LHCN-M2 (cell line): Measurements from ENCODE around the gene AFF1. TPM values are rescaled to one million over a fixed set of nuclear protein-coding genes. Genes with fewer than 3 reads are reported as not detected.
"Not testable (repeated sequence)": the region's sequence is repeated elsewhere in the genome, so short reads cannot be mapped to it uniquely, and the experiment has no call there.

Experiments
- DNase-seq: peaks from one replicate; pipeline ENCODE4 v3.0.0-alpha.2; 2012; ENCODE audit warnings: low read depth
- total RNA-seq: library from RNA; depleted of rRNA; stranded (reverse); fragments of >200 nt; gene quantifications from 2 replicates; pipeline ENCODE4 v1.2.3, GENCODE V29; 2014; rRNA removed

The AFF1 gene
- total RNA-seq, 1 experiment from 2014 or later = 7.1 TPM

DNA sequence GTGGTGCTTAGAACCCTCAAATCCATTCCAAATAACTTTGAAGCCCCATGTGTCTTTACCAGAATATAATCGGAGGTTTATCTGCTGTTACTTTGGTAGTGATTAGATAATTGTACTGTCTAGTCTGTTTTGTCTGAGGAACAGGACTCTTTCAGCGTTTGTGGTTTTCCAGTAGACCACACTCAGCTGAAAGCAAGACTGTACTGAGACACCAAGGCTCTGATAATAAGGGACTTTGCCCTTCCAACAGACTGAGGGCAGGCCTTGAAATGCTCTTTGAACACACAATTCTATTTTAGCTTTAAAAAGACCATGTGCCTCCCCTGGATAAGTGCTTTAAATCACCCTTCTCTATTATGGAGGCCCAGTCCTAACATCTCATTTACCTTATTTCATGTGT is 209.5 kb downstream of the AFF1 start:
- DNase-seq = no peak

DNA sequence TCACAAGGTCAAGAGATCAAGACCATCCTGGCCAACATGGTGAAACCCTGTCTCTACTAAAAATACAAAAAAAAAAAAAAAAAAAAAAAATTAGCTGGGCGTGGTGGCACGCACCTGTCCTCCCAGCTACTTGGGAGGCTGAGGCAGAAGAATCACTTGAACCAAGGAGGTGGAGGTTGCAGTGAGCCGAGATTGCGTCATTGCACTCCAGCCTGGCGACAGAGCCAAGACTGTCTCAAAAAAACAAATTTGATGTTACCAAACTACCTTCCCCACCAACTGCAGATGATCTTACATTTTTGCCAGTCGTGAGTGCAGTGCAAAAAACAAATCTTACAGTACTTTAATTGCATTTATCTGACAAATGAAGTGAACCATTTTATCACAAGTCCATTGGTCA is 211.1 kb downstream of the AFF1 start:
- DNase-seq = not testable (repeated sequence)

DNA sequence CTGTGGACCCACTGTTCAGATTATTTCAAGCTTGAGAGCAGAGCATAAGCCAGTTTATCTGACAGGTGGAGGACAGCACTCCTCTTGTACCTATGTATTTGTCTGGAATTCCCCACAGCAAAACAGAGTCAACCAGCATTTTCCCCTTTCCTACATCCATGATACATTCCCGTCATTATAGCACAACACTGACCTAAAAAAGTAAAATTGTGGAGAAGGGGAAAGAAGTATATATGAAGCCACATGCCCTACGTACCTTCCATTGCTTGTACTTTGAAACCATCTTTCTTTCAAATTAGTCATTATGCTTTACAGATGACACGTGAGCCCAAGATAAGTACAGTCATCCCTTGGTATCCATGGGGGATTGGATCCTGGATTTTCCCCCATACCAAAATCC is 212.3 kb downstream of the AFF1 start:
- DNase-seq = no peak

DNA sequence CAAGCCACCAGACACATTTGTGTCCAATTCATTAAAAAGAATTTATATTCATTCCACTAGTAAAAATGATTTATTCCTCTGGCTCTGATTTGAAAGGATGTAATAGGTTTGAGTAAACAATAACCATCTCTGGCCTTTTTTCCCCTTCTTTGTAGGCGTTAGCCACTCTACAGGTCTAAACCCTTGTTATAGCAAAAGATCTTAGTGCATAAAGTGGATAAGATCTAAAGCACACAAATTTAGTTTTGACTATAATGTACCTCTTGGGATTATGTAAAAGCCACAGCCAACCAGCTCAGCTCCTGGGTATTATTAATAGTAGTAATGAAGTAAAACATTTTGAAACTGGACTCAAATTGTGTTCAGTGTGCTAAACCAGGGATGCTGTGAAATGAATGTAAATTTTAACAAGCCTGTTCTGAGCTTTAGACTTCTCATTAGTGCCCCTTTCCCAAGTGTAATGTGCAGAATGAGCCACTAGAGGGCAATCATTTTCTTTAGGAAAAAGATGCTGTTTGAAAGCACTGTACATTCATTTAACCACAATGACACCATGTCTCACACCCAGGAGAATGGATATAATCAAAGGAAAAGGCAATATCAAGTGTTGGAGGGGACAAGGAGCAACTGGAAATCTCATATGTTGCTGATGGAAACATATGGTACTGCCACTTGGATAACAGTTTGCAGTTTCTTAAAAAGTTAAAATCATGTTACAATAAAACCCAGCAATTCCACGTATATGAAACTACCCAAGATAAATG is 215.9 kb downstream of the AFF1 start:
- DNase-seq = peak; percentile 72

DNA sequence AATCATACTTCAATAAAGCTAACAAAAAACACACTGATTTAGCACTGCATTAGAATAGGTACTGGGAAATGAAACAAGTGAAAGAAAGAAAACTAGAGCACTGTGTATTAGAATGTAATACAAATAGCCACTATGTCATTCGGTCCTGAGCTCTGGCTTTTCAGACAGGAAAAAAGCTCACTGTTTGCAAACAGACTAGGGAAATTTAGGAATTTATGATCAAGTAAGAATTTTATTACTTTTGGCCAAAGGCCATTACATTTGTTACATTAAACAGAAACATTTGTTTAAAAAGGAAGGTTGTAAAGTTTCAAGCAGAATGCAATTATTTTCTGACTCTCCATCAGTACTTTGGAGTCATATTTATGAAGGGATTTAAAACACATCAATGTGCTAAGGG is 216.9 kb downstream of the AFF1 start:
- no peak for DNase-seq

DNA sequence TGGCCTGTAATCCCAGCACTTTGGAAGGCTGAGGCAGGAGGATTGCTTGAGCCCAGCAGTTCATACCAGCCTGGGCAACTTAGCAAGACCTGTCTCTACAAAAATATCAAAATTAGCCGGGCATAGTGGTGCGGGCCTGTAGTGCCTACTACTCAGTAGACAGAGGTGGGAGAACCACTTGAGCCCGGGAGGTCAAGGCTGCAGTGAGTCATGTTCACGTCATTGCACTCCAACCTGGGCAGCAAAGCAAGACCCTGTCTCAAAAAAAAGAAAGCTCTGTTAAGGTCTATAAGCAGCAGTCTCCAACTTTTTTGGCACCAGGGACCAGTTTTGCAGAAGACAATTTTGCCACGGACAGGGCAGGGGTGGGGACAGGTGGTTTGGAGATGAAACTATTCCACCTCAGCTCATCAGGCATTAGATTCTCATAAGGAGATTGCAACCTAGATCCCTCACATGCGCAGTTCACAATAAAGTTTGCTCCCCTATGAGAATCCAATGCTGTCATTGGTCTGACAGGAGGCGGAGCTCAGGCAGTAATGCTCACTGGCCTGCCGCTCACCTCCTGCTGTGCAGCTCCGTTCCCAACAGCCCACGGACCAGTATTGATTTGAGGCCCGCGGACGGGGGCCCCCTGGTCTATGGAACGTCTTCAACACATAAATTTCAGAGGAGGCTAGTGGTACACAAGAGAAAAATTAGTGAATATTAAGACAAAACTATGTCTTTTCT is 217.7 kb downstream of the AFF1 start:
- DNase-seq = no peak

DNA sequence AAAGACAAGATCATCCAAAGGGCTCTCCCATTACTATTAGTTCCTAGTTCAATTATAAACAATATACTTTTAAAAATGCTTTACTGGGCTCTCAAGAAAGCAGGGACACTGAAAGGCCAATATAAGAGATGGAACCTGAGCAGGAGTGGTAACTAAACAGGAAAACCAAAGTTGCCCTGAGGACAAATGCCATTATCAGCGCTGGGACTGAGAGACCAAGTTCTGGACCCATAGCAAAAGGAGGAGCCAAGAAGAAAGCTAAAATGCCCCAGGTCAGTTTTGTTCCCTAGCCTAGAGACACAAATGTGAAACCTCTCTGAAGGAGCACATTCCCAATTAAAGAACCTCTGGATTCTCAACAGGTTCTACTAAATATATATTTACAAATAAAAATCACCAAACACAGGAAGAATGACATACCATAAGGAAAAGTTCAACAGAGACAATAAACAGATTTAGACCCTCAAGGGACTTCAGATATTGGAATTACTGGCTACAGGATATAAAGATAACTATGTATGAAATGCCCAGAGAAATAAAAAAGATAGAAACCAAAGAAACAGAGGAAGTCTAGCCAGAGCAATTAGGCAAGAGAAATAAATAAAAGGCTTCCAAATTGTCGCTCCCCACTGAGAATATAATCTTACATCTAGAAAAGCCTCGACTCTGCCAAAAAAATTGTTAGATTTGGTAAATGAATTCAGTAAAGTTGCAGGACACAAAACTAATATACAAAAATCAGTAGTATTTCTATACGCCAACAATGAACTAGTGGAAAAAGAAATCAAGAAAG is 218.5 kb downstream of the AFF1 start:
- no peak for DNase-seq

DNA sequence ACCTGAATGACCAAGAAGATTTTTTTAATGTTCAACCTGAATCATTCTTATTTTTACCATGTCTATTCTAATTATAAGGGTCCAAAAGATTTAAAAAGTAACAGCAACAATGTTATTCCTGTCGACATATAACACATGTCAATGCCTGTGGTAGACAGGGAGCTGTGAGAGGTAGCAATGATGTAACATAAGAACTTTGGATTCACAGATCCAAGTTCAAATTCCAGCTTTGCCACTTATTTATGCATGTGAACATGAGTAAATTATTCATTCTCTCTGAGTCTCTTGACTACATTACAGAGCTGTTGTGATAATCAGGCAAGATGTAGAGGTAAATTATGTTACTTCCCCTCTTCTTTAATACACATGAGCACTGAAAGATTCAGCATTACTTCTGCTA is 231.1 kb downstream of the AFF1 start:
- DNase-seq = no peak

DNA sequence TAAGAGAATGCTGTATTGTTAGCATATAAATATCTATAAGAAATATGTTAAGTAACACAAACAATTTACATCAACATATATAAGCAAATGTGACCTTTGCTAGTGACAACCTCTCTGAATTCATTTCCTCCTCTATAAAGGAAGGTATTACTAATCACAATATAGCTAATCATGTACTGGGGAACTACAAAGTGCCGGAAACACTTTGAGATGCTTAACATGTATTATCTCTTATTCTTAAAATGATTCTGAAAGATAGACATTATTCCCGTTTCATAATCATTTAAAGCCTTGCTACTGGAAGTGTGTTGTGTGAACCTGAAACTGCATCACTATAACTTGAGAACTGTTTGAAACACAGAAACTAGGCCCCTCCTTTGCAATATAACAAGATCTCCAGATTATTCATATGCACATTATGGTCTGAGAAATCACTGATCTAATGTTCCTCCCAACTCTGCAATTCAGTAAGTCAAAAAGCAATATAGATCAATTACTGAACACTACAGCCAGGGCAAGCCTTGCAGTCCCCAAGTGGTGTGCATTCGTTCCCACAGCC is 231.6 kb downstream of the AFF1 start:
- DNase-seq = no peak

DNA sequence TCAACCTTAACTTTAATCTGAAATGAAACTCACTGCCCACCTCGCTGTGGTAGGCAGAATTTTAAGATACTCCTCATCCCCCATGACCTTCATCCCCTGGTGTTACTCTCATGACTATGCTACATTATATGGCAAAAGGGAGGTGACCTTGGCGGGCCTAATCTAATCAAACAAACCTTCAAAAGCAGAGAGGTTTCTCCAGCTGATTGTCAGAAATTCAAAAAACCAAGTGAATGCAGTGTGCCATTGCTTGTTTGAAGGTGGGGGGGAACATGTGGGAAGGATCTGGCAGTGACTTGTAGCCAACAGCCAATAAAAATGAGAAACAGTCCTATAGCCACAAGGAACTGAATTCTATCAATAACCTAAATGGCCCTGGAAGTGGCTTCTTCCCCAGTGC is 237.1 kb downstream of the AFF1 start:
- DNase-seq = no peak

DNA sequence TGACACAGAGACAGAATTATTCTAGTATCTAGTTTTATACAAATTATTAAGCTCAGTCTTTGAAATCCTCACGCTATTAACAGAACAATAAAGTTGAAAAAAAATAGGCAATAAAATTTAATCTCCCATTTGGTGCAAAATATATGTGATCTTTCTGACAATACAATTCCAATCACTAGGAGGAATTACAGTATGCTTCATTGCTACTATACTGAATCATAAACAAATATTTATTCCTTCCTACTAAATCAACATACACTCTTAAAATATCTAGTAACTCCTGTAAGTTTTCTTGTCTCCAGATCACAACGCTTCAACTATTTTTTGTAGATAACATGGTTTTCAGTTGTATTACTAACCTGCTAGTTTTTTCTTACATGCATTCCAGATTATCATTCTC is 239.9 kb downstream of the AFF1 start:
- no peak for DNase-seq

DNA sequence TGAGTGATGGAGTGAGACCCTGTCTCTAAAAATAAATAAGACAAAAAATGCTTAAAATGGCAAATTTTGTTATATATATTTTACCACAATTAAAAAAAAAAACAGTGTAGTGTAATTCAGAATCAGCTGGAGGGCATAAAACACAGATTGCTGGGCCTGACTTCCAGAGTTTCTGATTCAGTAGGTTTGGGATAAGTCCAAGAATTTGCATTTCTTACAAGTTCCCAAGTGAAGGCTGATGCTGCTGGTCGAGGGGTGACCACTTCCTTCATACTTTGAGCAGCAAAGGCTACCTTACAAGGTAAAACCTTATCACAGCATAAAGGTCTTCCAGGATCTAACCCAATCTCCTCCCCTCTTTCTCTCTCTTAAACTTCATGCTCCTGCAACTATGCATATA is 244.9 kb downstream of the AFF1 start:
- DNase-seq = no peak

DNA sequence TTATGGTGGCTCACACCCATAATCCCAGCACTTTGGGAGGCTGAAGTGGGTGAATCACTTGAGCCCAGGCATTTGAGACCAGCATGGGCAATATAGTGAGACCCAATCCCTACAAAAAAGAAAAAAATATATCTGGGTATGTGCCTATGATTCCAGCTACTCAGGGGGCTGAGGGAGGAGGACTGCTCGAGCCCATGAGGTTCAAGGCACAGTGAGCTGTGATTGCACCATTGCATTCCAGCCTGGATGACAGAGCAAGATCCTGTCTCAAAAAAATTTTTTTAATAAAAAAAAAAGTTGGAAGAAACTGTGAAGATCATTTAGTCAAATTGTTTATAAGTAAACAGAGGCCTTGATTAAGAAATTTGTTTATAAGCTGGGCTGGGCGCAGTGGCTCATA is 246.0 kb downstream of the AFF1 start:
- no peak for DNase-seq

DNA sequence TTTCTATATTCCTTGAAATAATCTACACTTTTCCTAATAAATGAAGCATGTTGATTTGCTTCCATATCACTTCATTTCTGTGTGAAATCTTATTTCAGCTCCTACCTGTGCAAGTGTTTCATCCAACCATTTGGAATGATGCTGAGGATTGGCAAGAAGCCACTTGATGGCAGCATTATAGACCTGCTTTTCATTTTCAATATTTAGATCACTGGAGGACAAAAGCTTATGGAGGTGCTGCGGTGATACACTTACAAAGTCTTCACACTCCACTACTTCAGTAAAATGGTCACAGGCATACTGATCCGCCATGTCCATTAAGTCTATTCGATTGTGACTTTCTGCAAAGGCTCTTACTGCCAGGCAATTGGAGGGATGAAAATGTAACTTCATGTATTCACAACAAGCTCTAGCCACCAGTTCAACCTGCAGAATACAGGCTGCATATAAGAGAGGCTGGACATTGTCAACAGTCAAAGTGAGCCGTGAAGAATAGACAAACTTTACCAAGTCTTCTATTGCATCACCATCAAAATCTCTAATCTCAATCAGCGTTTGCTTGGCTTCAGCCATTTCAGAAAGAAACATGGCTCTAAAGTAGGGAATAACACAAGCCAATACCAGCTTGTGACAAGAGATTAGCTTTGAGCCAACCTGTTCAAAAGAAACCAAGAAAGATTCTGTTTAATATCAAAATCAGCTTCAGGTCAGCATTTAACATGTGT is 250.5 kb downstream of the AFF1 start:
- DNase-seq = no peak

- DNase-seq = peak; percentile 27
These were observed 253.2 kb downstream of the AFF1 start for GRCh38 chr4:87188048-87188447.

GRCh38 chr4:87188932-87189331 is 254.1 kb downstream of the AFF1 start:
- no peak for DNase-seq

Other genes starting within 250 kb of the AFF1 start
- not detected in 2 replicates for gene SLC10A6, start 85.6 kb upstream of the AFF1 start, total RNA-seq
- 0.06 TPM in 1 of 2 replicates, not detected in the other for gene C4orf36, start 42.6 kb upstream of the AFF1 start, total RNA-seq